ENCODE results near the gene UBQLN1.
"Not testable (repeated sequence)": the region's sequence is repeated elsewhere in the genome, so short reads cannot be mapped to it uniquely, and the experiment has no call there.

UBQLN1 gene

GRCh38 chr9:83714329-83714728 lies 6.6 kb upstream of the UBQLN1 start:
- DNase-seq (ENCODE audit: insufficient read length) (no peak), FAIRE-seq (no peak)
- no peak for TF ChIP-seq POLR2A (IDR thresholded peaks at IDR 0.05; ENCODE audit: low read depth, low read length)
- TF ChIP-seq TAF1 (IDR thresholded peaks at IDR 0.05; ENCODE audit: borderline replicate concordance, low read depth, low read length) = no peak
- TF ChIP-seq POLR2AphosphoS5 (IDR thresholded peaks at IDR 0.05; ENCODE audit: low read depth, low read length) = no peak

- TF ChIP-seq POLR2AphosphoS5 (IDR thresholded peaks at IDR 0.05; ENCODE audit: low read depth, low read length) = no peak
- TF ChIP-seq TAF1 (IDR thresholded peaks at IDR 0.05; ENCODE audit: borderline replicate concordance, low read depth, low read length) = no peak
- no peak; the same call in 1 of the 2 replicates for TF ChIP-seq POLR2A (IDR thresholded peaks at IDR 0.05; ENCODE audit: low read depth, low read length)
- peak; percentile 26 for DNase-seq (ENCODE audit: insufficient read length)
- no peak for FAIRE-seq
Observed at GRCh38 chr9:83708515-83709158, 879 bp upstream of the UBQLN1 start.

GRCh38 chr9:83707518-83707767 lies 315 bp downstream of the UBQLN1 start:
- FAIRE-seq = no peak
- DNase-seq (ENCODE audit: insufficient read length) = peak; percentile 12
- TF ChIP-seq POLR2AphosphoS5 (IDR thresholded peaks at IDR 0.05; ENCODE audit: low read depth, low read length) (no peak), TAF1 (IDR thresholded peaks at IDR 0.05; ENCODE audit: borderline replicate concordance, low read depth, low read length) (no peak), POLR2A (IDR thresholded peaks at IDR 0.05; ENCODE audit: low read depth, low read length) (no peak)

GRCh38 chr9:83706676-83707517 lies 861 bp downstream of the UBQLN1 start:
- DNase-seq (ENCODE audit: insufficient read length) = peak; percentile 26
- TF ChIP-seq POLR2AphosphoS5 (IDR thresholded peaks at IDR 0.05; ENCODE audit: low read depth, low read length) = no peak
- no peak for TF ChIP-seq POLR2A (IDR thresholded peaks at IDR 0.05; ENCODE audit: low read depth, low read length)
- FAIRE-seq = peak; percentile 69

- DNase-seq (ENCODE audit: insufficient read length); FAIRE-seq: not testable (repeated sequence)
Observed at GRCh38 chr9:83705219-83705651, 2.5 kb downstream of the UBQLN1 start.

GRCh38 chr9:83701769-83702168 lies 6.0 kb downstream of the UBQLN1 start:
- no peak for DNase-seq (ENCODE audit: insufficient read length)
- TF ChIP-seq TAF1 (IDR thresholded peaks at IDR 0.05; ENCODE audit: borderline replicate concordance, low read depth, low read length) = no peak
- no peak for TF ChIP-seq POLR2A (IDR thresholded peaks at IDR 0.05; ENCODE audit: low read depth, low read length)
- TF ChIP-seq POLR2AphosphoS5 (IDR thresholded peaks at IDR 0.05; ENCODE audit: low read depth, low read length) = no peak
- no peak for FAIRE-seq

GRCh38 chr9:83701286-83701685 lies 6.5 kb downstream of the UBQLN1 start:
- no peak for TF ChIP-seq POLR2A (IDR thresholded peaks at IDR 0.05; ENCODE audit: low read depth, low read length)
- no peak for TF ChIP-seq TAF1 (IDR thresholded peaks at IDR 0.05; ENCODE audit: borderline replicate concordance, low read depth, low read length)
- no peak for TF ChIP-seq POLR2AphosphoS5 (IDR thresholded peaks at IDR 0.05; ENCODE audit: low read depth, low read length)
- DNase-seq (ENCODE audit: insufficient read length) = no peak
- FAIRE-seq = peak; percentile 76

GRCh38 chr9:83699615-83700014 lies 8.1 kb downstream of the UBQLN1 start:
- DNase-seq (ENCODE audit: insufficient read length) (no peak), FAIRE-seq (no peak)
- no peak for TF ChIP-seq POLR2A (IDR thresholded peaks at IDR 0.05; ENCODE audit: low read depth, low read length)
- TF ChIP-seq TAF1 (IDR thresholded peaks at IDR 0.05; ENCODE audit: borderline replicate concordance, low read depth, low read length) = no peak
- no peak for TF ChIP-seq POLR2AphosphoS5 (IDR thresholded peaks at IDR 0.05; ENCODE audit: low read depth, low read length)

GRCh38 chr9:83698976-83699585 lies 8.7 kb downstream of the UBQLN1 start:
- TF ChIP-seq POLR2AphosphoS5 (IDR thresholded peaks at IDR 0.05; ENCODE audit: low read depth, low read length) = no peak
- TF ChIP-seq POLR2A (IDR thresholded peaks at IDR 0.05; ENCODE audit: low read depth, low read length) = no peak
- FAIRE-seq = peak; percentile 67
- no peak for DNase-seq (ENCODE audit: insufficient read length)

- no peak for DNase-seq (ENCODE audit: insufficient read length)
- TF ChIP-seq TAF1 (IDR thresholded peaks at IDR 0.05; ENCODE audit: borderline replicate concordance, low read depth, low read length) (no peak), POLR2AphosphoS5 (IDR thresholded peaks at IDR 0.05; ENCODE audit: low read depth, low read length) (no peak), POLR2A (IDR thresholded peaks at IDR 0.05; ENCODE audit: low read depth, low read length) (no peak)
- FAIRE-seq = no peak
Observed at GRCh38 chr9:83691492-83691891, 16.3 kb downstream of the UBQLN1 start.

GRCh38 chr9:83688921-83689320 lies 18.8 kb downstream of the UBQLN1 start:
- DNase-seq (ENCODE audit: insufficient read length) = no peak
- TF ChIP-seq POLR2A (IDR thresholded peaks at IDR 0.05; ENCODE audit: low read depth, low read length) = no peak
- no peak for TF ChIP-seq TAF1 (IDR thresholded peaks at IDR 0.05; ENCODE audit: borderline replicate concordance, low read depth, low read length)
- TF ChIP-seq POLR2AphosphoS5 (IDR thresholded peaks at IDR 0.05; ENCODE audit: low read depth, low read length) = no peak
- FAIRE-seq = no peak

- FAIRE-seq (no peak), DNase-seq (ENCODE audit: insufficient read length) (no peak)
- TF ChIP-seq POLR2AphosphoS5 (IDR thresholded peaks at IDR 0.05; ENCODE audit: low read depth, low read length) = no peak
- no peak for TF ChIP-seq POLR2A (IDR thresholded peaks at IDR 0.05; ENCODE audit: low read depth, low read length)
- no peak for TF ChIP-seq TAF1 (IDR thresholded peaks at IDR 0.05; ENCODE audit: borderline replicate concordance, low read depth, low read length)
Observed at GRCh38 chr9:83681490-83681889, 26.3 kb downstream of the UBQLN1 start.
